Tibial artery (tissue), 4 donors: ENCODE measurements around the gene PCK1.
A peak's percentile ranks its signal among the peaks of the same experiment; 100 is the strongest.

ENCODE experiments used
- DNase-seq, 2 donors: peaks; one replicate each; pipeline ENCODE4 v3.0.0-alpha.2; 2019
- H3K27ac ChIP-seq, 2 donors: fragments of 200-600 bp; sonication (generic) in 1 of 2; 1 replicate in 1 of 2; 2 replicates in 1 of 2; pipeline ENCODE4 v1.5.1; 2018 to 2019; ENCODE audit warnings: mild to moderate bottlenecking in 1 of 2
- H3K27me3 ChIP-seq, 2 donors: fragments of 200-600 bp; sonication (generic) in 1 of 2; one replicate each; pipeline versions ENCODE4 v1.5.1 to v1.6.0; 2016 to 2019
- H3K36me3 ChIP-seq, 3 donors: fragments of 200-600 bp; sonication (generic) in 2 of 3; one replicate each; pipeline ENCODE4 v1.5.1; 2016 to 2019; ENCODE audit warnings: mild to moderate bottlenecking in 2 of 3
- H3K4me1 ChIP-seq, 4 donors: fragments of 200-600 bp; sonication (generic) in 2 of 4; 1 replicate in 3 of 4; 2 replicates in 1 of 4; pipeline ENCODE4 v1.5.1; 2016 to 2019
- H3K4me3 ChIP-seq, 2 donors: fragments of 200-600 bp; sonication (generic) in 1 of 2; 1 replicate in 1 of 2; 2 replicates in 1 of 2; pipeline ENCODE4 v1.5.1; 2018 to 2019; ENCODE audit warnings: mild to moderate bottlenecking in 2 of 2
- H3K9me3 ChIP-seq, 3 donors: fragments of 200-600 bp; sonication (generic) in 1 of 3; one replicate each; pipeline ENCODE4 v1.5.1; 2016 to 2019
- CTCF ChIP-seq, 2 experiments: fragments of 200-600 bp in 1 of 2; fragments of 450-650 bp in 1 of 2; IDR thresholded peaks; one replicate each; pipeline ENCODE4 v1.5.1; 2017 to 2019; ENCODE audit warnings: antibody characterized with exemption in 2 of 2, mild to moderate bottlenecking in 1 of 2, moderate library complexity in 1 of 2
- intact Hi-C: fragments of 100-400 bp; cut with DNase I; formaldehyde crosslinking; loops from one replicate; pipeline ENCODE4 v1.15.0; 2023; ENCODE audit warnings: low total_unique reads

PCK1 gene

GRCh38 chr20:57529810-57530209 is 31.1 kb upstream of the PCK1 start:
- no peak for TF ChIP-seq CTCF (IDR thresholded peaks at IDR 0.05)
- no peak overlapping the region for H3K27ac ChIP-seq
- no peaks in the 10 kb centered on the region for H3K4me1 ChIP-seq
- peaks cover 0 to 17% of the 10 kb centered on the region in 2 donors for H3K27me3 ChIP-seq
- no peak overlapping the region for H3K4me3 ChIP-seq
- no peaks in the 10 kb centered on the region for H3K9me3 ChIP-seq
- DNase-seq: peak in 1 of 2 donors; percentile 15
- intact Hi-C loops: no loop called here
- no peaks in the 10 kb centered on the region for H3K36me3 ChIP-seq

GRCh38 chr20:57530327-57530981 is 30.5 kb upstream of the PCK1 start:
- Histone ChIP-seq H3K27ac (no peak overlapping the region), H3K9me3 (no peaks in the 10 kb centered on the region), H3K4me1 (no peaks in the 10 kb centered on the region), H3K36me3 (no peaks in the 10 kb centered on the region), H3K27me3 (peaks cover 0 to 13% of the 10 kb centered on the region in 2 donors), H3K4me3 (no peak overlapping the region)
- no peak for TF ChIP-seq CTCF (IDR thresholded peaks at IDR 0.05)
- DNase-seq: peak in 1 of 2 donors; percentile 2
- intact Hi-C loops: no loop called here

GRCh38 chr20:57532104-57532503 is 28.8 kb upstream of the PCK1 start:
- H3K9me3 ChIP-seq: peaks cover 0 to 16% (median 0%) of the 10 kb centered on the region in 3 donors
- intact Hi-C loops: no loop called here
- H3K4me3 ChIP-seq: no peak overlapping the region
- no peak overlapping the region for H3K27ac ChIP-seq
- no peak for TF ChIP-seq CTCF (IDR thresholded peaks at IDR 0.05)
- H3K4me1 ChIP-seq: no peaks in the 10 kb centered on the region
- no peak for DNase-seq
- H3K36me3 ChIP-seq: no peaks in the 10 kb centered on the region
- H3K27me3 ChIP-seq: peaks cover 0 to 3% of the 10 kb centered on the region in 2 donors

GRCh38 chr20:57535297-57535696 is 25.6 kb upstream of the PCK1 start:
- intact Hi-C loops: no loop called here
- H3K4me1 ChIP-seq: no peaks in the 10 kb centered on the region
- H3K27ac ChIP-seq: no peak overlapping the region

GRCh38 chr20:57536120-57536708 is 24.7 kb upstream of the PCK1 start:
- no peak overlapping the region for H3K27ac ChIP-seq
- DNase-seq: peak in 1 of 2 donors; percentile 11
- no peaks in the 10 kb centered on the region for H3K36me3 ChIP-seq
- peaks cover 0 to 19% (median 0%) of the 10 kb centered on the region in 3 donors for H3K9me3 ChIP-seq
- H3K27me3 ChIP-seq: peaks cover 0 to 6% of the 10 kb centered on the region in 2 donors
- intact Hi-C loops: no loop called here
- no peak for TF ChIP-seq CTCF (IDR thresholded peaks at IDR 0.05)
- H3K4me3 ChIP-seq: no peak overlapping the region
- H3K4me1 ChIP-seq: no peaks in the 10 kb centered on the region

More at GRCh38 chr20:57535297-57535696, 25.6 kb upstream of the PCK1 start:
- peak in 1 of 2 donors; percentile 35 for DNase-seq
- Histone ChIP-seq H3K36me3 (no peaks in the 10 kb centered on the region), H3K27me3 (peaks cover 0 to 6% of the 10 kb centered on the region in 2 donors), H3K9me3 (peaks cover 0 to 19% (median 0%) of the 10 kb centered on the region in 3 donors), H3K4me3 (no peak overlapping the region)
- TF ChIP-seq CTCF (IDR thresholded peaks at IDR 0.05): no peak
